ENCODE measurements around the gene GOLGA1.
A peak's percentile ranks its signal among the peaks of the same experiment; 100 is the strongest.

DNA sequence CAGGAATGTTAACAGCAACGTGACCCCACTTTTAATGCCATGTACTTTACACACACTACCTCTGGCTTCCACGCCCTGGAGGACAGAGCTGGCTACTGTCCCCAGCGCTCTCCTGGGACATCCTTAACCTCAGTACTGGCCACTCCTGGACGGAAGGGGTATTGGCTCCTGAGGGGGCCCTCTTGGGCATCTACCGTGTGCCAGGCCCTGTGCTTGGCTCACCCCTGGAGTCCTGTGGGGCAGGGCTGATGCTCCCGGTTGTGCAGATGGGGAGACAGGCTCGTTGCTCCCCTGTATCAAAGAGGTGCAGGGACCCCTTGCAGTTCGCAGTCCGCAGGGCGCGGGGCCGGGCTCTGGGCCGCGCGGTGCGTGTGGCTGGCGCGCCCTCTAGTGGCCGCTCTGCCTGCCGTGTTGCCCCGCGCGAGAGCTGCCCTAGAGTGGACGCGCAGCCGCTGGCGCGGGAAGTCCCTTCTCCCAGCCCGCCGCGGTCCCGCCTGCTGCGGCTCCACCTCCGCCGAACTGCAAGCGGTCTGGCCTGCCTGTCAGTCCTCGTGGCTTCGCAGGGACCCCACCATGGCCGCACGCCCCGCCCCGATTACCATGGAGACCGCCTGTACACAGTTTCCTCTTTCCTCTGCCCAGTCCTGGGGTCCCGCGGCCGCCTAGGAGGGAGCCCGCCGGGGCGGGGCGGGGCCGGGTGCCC is 87.9 kb downstream of the GOLGA1 start, which contains the start of gene WDR38:
- TF ChIP-seq, protein P1, sequence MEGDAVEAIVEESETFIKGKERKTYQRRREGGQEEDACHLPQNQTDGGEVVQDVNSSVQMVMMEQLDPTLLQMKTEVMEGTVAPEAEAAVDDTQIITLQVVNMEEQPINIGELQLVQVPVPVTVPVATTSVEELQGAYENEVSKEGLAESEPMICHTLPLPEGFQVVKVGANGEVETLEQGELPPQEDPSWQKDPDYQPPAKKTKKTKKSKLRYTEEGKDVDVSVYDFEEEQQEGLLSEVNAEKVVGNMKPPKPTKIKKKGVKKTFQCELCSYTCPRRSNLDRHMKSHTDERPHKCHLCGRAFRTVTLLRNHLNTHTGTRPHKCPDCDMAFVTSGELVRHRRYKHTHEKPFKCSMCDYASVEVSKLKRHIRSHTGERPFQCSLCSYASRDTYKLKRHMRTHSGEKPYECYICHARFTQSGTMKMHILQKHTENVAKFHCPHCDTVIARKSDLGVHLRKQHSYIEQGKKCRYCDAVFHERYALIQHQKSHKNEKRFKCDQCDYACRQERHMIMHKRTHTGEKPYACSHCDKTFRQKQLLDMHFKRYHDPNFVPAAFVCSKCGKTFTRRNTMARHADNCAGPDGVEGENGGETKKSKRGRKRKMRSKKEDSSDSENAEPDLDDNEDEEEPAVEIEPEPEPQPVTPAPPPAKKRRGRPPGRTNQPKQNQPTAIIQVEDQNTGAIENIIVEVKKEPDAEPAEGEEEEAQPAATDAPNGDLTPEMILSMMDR (IDR thresholded peaks at IDR 0.05): peak; percentile 97
- TF ChIP-seq ATF1 (CRISPR knock-in tag; IDR thresholded peaks at IDR 0.05): no peak
- peak; percentile 34; the same call in 1 of the 2 replicates for TF ChIP-seq CREM (CRISPR knock-in tag; IDR thresholded peaks at IDR 0.05)
- no peak for TF ChIP-seq CREB1 (CRISPR knock-in tag; IDR thresholded peaks at IDR 0.05)
- no peak for TF ChIP-seq NR2C2 (CRISPR knock-in tag; IDR thresholded peaks at IDR 0.05)
- 0 out of 2 replicates have a peak, but pooled peaks have one; percentile 14 for TF ChIP-seq ETV6 (CRISPR knock-in tag; IDR thresholded peaks at IDR 0.05)
- TF ChIP-seq, protein P2, sequence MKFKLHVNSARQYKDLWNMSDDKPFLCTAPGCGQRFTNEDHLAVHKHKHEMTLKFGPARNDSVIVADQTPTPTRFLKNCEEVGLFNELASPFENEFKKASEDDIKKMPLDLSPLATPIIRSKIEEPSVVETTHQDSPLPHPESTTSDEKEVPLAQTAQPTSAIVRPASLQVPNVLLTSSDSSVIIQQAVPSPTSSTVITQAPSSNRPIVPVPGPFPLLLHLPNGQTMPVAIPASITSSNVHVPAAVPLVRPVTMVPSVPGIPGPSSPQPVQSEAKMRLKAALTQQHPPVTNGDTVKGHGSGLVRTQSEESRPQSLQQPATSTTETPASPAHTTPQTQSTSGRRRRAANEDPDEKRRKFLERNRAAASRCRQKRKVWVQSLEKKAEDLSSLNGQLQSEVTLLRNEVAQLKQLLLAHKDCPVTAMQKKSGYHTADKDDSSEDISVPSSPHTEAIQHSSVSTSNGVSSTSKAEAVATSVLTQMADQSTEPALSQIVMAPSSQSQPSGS (CRISPR knock-in tag; IDR thresholded peaks at IDR 0.05; ENCODE audit: borderline replicate concordance, low read depth): no peak
- TF ChIP-seq, protein P3, sequence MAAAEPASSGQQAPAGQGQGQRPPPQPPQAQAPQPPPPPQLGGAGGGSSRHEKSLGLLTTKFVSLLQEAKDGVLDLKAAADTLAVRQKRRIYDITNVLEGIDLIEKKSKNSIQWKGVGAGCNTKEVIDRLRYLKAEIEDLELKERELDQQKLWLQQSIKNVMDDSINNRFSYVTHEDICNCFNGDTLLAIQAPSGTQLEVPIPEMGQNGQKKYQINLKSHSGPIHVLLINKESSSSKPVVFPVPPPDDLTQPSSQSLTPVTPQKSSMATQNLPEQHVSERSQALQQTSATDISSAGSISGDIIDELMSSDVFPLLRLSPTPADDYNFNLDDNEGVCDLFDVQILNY (CRISPR knock-in tag; IDR thresholded peaks at IDR 0.05): peak; percentile 61

Measured in WTC11 (cell line).